ENCODE measurements around the gene TBC1D2. TPM values are rescaled to one million over a fixed set of nuclear protein-coding genes. Genes with fewer than 3 reads are reported as not detected.
"Not testable (repeated sequence)": the region's sequence is repeated elsewhere in the genome, so short reads cannot be mapped to it uniquely, and the experiment has no call there.

The TBC1D2 gene
- total RNA-seq, 1 donor from 2014 or later, result 5.0 TPM

DNA sequence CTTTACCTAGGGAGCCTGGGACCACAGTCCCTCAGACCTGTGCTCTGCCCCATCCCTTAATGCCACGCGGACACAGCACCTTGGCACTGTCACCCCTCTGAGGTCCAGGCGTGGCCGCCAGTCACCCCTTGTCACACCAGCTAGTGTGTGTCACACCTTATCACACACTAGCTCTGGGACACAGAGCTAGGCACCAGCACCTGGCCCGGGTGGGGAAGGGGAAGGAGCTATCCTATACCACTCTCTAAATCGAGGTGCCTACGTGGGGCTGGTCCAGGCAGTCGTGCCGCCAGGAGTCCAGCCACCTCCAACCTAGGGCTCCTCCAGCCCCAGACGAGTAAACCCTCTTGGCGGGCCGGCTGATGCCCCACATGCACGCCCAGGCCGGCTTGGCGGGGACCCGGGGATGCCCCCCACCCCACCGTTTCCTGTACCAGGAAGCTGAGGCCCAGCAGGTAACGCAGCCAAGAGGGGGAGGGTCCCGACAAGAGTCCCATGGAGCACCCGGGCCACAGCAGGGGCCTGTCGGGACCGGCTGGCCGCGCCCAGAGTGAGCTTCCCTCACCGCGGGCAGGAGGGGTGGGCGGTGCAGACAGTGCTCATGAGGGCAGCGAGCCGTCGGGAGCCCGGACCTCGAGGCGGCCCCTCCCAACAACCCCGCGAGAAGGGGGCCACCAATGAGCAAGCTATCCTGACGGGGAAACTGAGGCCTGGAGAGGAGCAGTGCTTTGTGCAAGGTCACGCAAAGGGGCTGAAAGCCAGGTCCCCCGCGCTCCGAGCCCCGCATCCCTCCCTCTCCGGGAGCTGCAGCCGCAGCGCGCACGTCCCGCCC lies 63.6 kb downstream of the TBC1D2 start:
- intact Hi-C loops (cut with micrococcal nuclease), result loop anchor here (1.0 to 5.0 kb wide), 3 partner anchors 63 to 90 kb away; partner anchors contain the start of genes TBC1D2 and TRIM14

DNA sequence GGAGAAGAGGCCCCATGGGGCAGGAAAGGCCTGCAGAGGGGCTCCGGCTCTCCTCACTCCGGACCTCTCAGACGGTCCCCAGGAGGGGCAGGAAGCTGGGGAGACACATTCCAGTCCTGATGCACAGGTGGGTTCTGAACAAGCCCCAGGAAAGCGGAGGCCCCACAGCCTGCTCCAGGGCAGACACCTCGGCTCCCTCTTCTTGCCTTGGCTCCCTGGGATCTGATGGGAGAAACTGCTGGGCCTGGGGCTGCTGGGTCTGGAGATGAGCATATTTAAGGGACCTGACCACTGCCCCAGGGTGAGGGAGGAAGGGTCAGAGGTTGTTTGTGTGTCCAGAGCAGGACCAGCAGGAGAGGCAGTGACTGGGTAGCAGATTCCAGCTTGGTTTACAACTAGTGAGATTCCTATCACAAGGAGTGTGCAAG lies 64.3 kb downstream of the TBC1D2 start:
- intact Hi-C loops (cut with micrococcal nuclease), result loop anchor here (5.0 kb wide), 1 partner anchor 89 kb away; no protein-coding TSS in a partner anchor

DNA sequence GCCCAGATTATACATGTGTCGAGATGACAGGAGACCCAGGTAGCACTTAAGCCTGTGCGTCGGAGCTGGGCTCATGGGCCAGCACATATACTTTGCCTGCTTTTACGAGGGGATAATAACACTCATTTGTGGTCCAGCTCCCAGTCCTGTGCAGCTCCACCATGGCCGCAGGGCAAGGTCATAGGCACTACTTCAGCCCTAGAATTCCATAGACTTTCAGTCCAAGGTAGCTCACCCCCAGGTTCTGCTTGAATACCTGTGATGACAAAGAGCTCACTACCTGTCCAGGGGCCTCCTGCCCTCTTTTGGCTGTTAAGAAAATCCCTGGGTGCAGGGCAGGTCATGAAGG lies 64.7 kb downstream of the TBC1D2 start:
- intact Hi-C loops (cut with micrococcal nuclease), result loop anchor here (5.0 kb wide), 1 partner anchor 88 kb away; no protein-coding TSS in a partner anchor

DNA sequence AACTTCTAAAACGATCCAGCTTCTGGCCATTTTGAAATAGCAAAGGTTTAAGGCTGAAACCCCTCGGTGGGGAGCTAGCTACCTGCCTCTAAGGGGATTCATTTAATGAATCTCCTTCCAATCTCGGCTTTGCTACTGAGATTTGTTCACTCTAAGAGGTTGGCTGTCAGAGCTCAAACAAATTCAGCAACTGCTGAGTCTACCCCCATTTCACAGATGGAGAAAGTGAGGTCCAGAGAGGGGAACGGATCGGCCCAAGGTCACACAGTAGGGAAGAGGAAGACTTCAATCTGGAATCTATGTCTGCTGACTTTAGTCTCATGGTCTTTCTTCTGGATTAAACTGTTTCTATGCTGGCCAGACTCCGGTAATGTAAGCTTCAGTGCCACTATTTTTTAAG lies 66.0 kb downstream of the TBC1D2 start:
- intact Hi-C loops (cut with micrococcal nuclease), result no loop called here

DNA sequence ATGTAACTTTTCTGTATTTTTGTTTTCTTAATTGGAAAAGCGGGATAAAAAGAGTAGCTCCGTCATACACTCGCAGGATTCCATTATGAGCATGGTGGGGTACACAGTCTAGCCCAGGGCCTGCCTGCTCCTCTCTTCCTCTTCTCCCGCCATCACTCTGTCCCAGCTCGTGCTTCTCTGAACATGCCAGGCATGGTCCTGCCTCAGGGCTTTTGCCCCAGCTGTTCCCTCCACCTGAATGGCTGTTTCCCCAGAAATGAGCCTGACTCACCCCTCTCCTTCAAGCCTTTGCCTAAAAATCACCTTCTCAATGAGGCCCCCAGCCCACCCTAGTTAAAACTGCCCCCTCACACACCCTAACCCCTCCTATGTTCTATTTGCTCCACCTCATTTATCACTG lies 67.5 kb downstream of the TBC1D2 start:
- intact Hi-C loops (cut with micrococcal nuclease), result no loop called here

DNA sequence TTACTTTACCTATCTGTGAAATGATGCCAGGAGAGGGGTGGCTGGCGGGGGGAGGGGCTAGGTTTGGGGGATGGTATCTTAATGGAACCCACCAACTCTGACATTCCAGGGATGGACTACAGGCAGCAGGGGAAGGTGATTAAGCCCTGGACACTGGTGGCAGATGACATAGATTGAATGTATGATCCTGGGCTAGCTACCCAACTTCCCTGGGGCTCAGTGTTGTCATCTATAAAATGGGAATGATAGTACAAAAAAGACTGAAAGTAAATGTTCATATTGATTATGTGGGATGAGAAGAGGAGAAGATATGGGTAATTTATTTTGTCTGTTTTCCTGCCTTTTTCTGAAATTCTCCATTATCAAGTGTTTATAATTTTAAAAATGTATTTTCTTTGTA lies 69.2 kb downstream of the TBC1D2 start:
- intact Hi-C loops (cut with micrococcal nuclease), result no loop called here

DNA sequence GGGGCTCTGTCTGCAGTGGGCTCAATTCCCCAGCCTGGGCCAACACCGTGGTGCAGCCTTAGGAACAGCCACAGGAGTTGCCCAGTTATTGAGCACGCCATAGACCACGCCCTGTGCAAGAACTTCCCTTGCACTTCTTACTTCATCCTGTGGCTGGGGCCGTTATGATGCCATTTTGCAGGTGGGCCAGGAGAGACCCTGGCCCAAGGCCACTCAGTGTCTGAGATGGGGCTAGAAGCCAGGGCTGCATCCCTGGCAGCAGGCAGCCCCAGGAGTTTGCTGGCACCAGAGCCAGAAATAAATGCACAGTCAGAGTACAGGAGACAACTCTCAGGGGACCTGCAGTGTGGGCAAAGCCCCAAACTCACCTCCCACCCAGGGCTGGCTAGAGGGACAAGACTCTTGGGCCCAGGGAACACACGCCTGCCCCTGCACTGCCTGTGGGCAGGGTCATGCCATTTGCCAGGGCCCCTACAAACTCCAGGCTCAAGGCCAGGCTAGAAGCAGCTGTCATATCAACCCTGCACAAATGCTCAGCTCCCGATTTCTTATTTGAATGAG lies 69.8 kb downstream of the TBC1D2 start:
- intact Hi-C loops (cut with micrococcal nuclease), result no loop called here

DNA sequence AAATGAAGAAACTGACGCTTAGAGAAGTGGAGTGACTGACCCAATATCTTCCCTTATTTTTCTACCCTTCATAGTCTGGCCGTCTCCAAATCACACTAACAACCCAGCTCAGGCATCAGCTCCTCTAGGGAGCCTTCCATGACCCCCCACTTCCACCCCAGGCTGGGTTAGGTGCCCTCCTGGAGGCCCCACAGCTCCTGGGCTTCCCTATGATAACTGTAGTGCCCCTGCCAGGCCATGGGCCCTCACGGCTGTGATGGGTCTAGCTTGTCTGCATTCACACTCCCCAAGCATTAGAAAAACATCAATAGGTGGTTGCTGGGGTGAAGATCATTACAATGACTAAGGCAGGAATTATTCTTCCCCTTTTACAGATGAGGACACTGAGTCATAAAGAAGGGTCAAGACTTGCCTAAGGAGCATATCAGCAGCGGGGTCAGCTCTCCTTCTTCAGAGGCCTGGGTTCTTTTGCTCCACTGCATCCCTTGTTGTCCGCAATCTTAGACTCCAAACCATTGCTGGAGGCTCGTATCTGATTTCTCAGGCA lies 70.4 kb downstream of the TBC1D2 start:
- intact Hi-C loops (cut with micrococcal nuclease), result no loop called here

DNA sequence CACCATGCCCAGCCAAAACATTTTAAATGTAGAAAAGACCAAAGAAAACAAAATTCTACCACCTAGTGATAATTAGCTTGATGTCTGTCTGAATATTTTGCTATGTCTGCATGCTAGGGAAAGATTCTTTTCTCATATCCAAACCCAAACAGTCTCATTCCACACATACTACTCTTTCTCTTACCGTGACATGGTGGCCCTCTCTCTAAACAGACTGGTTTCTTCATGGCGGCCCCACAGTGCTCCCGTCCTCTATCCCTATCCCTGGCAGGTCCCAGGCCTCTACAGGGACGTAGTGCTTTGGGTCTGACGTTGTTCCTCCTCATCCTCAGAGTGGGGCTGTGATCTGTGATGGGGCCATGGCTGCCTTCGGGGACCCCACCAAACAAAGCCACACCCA lies 71.1 kb downstream of the TBC1D2 start:
- intact Hi-C loops (cut with micrococcal nuclease), result no loop called here

DNA sequence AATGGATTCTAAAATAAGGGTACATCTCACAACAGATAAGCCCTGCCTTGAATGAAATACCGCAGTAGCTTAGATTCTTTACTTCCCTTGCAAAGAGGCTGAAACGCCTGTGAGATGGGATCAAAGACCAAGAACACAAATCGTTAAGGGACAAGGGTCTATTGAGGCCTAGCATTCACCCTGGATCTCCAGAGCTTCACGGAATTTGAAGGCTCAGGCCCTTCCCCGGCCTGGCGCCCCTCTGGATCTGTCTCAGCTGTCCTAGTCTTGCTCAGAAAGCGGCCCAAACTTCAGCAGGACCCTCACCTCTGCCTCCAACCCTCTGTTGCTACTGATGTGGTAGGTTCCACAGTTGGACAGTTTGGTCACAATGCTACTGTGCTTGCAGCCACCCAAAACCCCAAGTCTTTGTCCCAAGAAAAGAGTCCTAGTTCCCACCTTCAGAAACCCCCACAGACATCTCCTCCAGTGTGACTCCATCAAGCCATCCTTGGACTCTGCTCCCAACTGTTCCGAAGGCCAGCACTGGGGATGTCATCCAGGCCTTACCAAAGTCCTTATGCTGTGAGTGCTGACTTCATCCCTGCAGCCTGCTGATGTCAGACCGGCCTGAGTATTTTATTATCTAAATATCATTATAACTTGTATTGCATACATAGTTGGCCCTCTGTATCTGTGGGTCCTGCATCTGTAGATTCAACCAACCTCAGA lies 72.4 kb downstream of the TBC1D2 start:
- intact Hi-C loops (cut with micrococcal nuclease), result no loop called here

DNA sequence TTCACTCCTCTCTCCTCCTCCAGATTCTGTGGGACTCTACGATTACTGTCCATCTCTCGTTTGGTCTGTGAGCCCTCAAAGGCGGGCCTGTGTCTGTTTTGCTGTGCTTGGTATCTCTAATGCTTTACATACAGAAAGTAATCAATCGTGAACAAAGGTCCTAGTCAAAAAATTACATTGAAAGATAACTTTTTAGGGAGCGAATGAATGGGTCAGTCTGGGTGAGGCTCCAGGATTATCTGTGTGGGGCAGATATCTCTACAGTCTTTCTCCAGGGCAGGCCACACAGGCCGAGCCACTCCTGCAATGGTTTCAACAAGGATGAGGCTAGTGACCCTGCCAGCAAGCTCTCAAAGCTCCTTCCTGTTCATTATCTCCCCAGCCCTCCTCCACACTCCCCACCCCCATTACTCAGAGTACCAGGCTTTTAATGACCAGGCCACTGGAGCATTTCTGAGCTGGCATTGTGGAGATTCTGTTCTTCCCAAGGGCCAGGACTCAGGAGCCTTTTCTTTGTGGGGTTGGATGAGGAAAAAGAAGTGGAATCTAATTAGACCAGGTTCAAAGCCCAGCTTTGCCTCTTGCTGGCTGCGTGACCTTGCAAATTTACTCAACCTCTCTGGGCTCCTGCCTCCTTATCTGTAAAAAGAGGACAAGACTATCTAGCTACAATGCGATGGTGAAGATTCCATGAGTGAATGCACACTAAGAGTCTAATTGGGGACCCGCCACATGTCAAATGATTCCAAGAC lies 73.2 kb downstream of the TBC1D2 start:
- intact Hi-C loops (cut with micrococcal nuclease), result no loop called here

DNA sequence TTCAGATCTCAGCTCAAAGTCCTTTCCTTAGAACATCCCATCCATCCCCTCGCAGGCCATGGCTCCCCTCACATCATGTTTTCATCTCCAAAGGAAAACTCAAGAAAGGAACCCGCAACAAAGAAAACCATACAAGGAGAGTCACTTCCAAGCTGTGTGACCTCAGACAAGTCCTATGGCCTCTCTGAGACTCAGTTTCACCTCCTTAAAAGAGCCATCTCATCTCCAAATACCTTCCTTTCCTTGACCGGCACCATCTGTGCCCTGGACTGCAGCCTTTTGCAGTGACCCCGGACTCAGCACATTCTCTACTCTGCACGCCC lies 73.7 kb downstream of the TBC1D2 start:
- intact Hi-C loops (cut with micrococcal nuclease), result no loop called here

DNA sequence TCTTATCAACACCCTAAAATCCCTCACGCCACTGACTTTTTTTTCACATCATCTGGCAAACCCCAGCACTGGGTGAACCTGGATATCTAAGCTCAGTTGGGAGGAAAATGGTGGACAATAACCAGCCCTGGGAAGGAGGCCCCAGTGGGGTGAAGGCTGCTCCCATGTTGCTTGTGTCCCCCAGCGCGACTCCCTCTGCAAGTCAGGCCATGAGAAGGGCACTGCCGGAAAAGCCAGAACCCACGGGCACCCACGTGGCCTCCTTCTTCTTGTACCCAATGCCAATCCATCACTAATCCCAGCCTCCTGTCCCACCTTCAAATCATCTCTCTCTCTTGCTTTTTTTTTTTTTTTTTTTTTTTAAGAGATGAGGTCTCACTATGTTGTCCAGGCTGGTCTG lies 74.5 kb downstream of the TBC1D2 start:
- intact Hi-C loops (cut with micrococcal nuclease), result no loop called here

DNA sequence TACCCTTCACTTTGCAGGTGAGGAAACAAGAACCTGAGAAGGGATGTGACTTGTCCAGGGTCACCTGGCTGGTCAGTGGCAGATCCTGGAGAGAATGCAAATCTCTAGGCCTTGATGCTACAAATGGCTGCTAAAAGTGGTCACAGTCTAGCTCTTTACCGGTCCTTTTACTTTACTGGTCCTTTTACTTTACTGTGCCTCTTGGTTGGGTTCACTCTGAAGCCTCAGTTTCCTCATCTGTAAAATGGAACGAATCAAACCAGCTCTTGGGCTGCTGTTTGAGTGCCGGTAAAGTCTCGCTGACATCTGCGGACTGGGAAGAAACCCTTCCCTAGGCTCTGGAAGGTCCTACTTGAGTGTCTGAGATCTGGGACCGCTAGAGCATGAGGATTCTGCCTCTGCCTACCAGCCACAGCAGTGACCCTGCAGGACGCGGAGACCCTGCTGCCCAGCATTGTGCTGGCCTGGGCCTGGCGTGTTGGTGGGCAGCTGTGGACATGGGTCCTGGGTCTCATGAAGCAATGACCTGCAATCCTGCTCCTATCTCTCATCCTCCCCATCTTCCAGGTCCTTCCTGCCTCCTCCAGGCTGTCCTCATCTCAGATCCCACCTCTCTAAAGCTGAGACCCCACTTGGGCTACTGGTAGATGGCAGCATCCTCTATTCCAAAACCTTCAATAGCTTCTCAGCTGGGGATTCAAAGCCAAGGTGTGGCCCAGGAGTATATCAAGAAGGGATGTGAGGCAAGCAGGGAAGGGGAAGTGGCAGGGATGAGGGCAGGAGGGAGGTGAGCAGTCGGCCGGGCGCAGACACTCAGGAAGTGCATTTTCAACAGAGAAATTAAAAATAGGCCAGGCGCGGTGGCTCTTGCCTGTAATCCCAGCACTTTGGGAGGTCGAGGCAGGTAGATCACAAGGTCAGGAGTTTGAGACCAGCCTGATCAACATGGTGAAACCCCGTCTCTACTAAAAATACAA lies 76.3 kb downstream of the TBC1D2 start:
- intact Hi-C loops (cut with micrococcal nuclease), result no loop called here

DNA sequence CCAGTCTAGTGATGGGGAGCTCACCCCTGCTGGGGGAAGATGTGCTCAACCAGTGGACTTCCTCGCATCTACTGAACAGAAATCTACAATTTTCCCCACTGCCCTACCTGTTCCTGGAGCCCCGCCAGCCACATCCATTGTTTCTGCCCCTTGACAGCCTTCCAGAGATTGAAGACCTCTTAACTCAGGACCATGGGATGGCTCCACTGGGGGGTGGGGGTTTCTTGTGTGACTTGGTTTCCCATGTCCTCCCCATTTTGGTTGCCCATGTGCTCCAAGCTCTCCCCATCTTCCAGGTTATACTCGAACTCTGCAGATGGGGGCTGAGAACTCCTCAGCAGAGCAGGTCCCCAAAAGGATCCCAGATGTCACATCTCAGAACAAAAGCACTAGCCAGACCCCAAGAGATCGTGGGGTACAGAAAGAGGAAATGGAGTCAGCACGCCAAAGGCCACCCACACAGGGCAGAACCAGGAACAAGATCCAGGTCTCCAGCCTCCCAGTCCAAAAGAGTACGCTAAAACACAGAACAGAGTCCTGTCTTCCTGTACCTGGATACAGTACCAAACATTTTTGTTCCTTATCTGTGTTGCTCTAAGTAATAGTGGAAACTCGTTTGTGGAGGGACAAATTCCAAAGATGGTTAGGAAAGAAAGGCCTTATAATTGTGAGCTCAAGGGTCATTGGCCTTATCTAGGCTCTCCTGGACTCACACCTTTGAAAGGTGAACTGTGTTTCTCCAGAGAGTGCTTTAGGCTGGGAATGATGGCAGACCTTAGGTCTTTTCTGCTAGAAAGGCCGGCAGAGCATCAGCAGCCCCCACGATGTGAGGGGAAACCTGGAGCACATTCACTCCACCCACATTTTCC lies 78.8 kb downstream of the TBC1D2 start:
- intact Hi-C loops (cut with micrococcal nuclease), result no loop called here

DNA sequence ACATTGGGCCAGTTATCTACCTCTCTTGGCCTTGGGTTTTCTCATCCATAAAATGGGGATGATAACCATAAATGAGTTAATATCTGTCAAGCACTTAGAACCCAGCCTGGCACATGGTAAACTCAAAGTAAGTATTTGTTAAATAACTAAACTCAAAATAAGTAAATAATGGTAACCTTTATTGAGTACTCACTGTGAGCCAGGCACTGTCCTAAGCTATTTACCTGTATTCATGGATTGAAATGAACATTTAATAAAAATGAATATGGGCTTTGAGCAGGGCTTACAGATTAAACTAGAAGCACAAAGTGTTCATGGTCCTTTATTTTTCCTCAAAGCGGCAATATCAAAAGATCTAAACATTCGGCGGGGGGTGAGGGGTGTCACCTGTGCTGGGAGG lies 79.7 kb downstream of the TBC1D2 start:
- intact Hi-C loops (cut with micrococcal nuclease), result no loop called here

DNA sequence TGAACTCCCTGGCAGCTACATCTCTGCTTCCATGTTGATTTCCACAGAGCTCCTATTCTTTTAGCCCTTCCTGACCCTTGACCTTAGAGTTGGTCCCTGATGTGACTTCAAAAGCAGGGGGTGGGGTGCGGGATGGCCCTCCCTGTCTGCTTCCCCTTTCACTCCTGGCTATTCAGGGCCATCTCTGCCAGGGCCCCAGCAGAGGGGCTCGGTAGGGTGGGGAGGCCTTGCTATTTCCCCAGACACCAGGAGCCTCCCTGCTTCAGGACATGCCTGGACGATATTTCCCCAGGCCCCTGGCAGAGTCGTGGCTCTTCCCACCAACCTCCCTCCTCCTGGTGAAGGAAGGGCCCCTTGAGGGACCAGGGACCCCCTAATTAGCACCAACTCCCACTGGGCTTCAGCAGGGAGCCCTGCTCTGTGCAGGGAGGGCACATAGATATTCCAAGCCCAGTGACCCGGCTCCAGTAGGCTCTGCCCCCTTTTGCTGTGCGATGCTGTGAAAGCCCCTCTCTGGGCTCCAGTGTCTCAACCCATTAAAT lies 80.3 kb downstream of the TBC1D2 start:
- intact Hi-C loops (cut with micrococcal nuclease), result no loop called here

DNA sequence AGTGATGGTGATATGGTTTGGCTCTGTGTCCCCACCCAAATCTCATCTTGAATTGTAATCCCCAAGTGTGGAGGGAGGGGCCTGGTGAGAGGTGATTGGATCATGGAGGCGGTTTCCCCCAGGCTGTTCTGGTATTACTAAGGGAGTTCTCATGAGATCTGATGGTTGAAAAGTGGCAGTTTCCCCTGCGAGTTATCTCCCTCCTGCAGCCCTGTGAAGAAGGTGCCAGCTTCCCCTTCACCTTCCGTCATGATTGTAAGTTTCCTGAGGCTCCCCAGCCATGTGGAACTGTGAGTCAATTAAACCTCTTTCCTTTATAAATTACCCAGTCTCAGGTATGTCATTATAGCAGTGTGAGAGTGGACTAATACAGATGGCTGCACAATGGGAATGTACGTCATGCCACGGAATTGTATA lies 80.9 kb downstream of the TBC1D2 start:
- intact Hi-C loops (cut with micrococcal nuclease), result not testable (repeated sequence)

DNA sequence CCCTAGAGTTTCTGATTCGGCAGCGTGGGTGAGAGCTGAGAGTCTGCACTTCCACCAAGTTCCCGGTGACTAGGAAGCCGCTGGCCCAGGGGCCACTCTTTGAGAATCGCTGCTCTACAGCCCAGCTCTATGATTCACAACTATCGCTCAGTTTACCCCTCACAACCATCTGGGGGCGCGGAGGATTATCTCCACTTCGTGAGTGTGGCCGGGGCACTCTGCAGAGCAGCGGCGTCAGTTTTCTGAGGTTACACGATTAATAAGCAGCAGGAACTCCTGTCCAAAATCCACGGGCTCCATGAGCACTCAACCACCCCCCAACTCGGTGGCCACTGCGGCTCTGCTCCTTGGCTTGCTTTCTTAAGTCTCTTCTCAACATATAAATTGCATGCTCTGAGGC lies 82.3 kb downstream of the TBC1D2 start:
- intact Hi-C loops (cut with micrococcal nuclease), result no loop called here
